ENCODE results near the gene BICRA. TPM values are rescaled to one million over a fixed set of nuclear protein-coding genes. Genes with fewer than 3 reads are reported as not detected.
"Not testable (repeated sequence)": the region's sequence is repeated elsewhere in the genome, so short reads cannot be mapped to it uniquely, and the experiment has no call there.

Gene BICRA
- total RNA-seq, 1 donor from 2014 or later, result 13.5 TPM

DNA sequence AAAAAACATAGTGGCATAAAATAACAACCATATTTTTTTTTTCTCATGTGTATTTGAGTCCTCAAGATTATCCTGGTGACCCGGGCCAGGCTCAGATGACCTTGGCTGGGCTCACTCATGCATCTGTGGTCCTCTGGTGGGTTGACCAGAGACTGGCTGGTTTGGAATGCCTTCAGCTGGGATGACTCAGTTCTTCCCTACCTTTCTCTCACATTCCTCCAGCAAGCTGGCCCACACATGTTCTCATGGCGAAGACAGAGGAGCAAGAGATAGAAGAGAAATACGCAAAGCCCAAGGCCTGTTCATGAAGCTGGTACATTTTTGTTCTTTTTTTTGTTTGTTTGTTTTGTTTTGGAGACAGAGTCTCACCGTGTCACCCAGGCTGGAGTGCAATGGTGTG, 21.6 kb upstream of the BICRA start:
- Mint-ChIP-seq H3K9me3 (peaks cover 5% of the 10 kb centered on the region), H3K4me3 (no peak overlapping the region), H3K36me3 (ENCODE audit: low read depth) (peaks cover 1% of the 10 kb centered on the region), H3K4me1 (ENCODE audit: low read depth) (peaks cover 4% of the 10 kb centered on the region), H3K27ac (no peak overlapping the region), H3K27me3 (ENCODE audit: insufficient read depth) (peaks cover 4% of the 10 kb centered on the region)
- intact Hi-C loops (cut with micrococcal nuclease), result no loop called here
- no peak for DNase-seq (ENCODE audit: low spot score)

DNA sequence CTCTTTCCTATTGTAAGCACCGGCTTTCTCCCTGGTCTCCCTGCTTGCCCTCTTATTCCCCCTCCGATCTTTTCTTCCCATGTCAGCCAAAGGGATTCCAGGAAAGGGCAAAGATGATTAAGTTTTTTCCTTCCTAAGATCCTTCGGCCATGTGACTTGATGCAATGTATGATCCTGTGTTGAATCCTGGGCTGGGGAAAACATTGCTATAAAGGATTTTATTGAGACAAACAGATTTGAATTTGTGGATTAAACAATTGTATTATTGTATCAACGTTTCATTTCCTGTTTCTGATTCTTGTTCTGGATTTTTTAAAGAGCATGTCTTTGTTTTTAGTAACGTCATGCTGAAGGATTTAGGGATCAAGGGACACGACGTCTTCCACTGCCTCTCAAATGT, 19.1 kb upstream of the BICRA start:
- H3K36me3 Mint-ChIP-seq (ENCODE audit: low read depth), result peaks cover 1% of the 10 kb centered on the region
- peaks cover 4% of the 10 kb centered on the region for H3K27me3 Mint-ChIP-seq (ENCODE audit: insufficient read depth)
- H3K9me3 Mint-ChIP-seq, result peaks cover 5% of the 10 kb centered on the region
- no peak for DNase-seq (ENCODE audit: low spot score)
- no peaks in the 10 kb centered on the region for H3K4me1 Mint-ChIP-seq (ENCODE audit: low read depth)
- H3K27ac Mint-ChIP-seq, result no peak overlapping the region
- intact Hi-C loops (cut with micrococcal nuclease), result no loop called here
- no peak overlapping the region for H3K4me3 Mint-ChIP-seq

DNA sequence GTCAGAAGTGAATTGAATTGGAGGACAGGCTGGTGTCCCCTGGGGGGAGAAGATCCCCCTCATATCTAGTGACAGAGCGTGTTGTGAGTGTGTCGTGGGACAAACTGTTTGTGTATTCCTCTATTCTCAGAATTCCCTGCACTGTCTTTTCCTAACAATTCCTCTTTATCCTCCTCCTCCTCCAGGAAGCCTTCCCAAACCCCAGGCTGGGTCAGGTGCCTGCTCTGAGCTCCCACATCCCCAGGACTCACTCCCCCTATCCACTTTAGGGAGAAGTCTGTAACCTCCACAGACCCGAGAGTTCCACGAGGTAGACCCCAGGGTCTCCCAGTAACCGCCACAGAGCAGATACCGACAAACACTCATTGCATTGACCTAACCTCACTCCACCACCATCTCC, 15.1 kb upstream of the BICRA start:
- Mint-ChIP-seq H3K27me3 (ENCODE audit: insufficient read depth) (no peaks in the 10 kb centered on the region), H3K36me3 (ENCODE audit: low read depth) (no peaks in the 10 kb centered on the region), H3K27ac (no peak overlapping the region), H3K4me1 (ENCODE audit: low read depth) (peaks cover 7% of the 10 kb centered on the region), H3K4me3 (no peak overlapping the region), H3K9me3 (no peaks in the 10 kb centered on the region)
- intact Hi-C loops (cut with micrococcal nuclease), result no loop called here
- DNase-seq (ENCODE audit: low spot score), result no peak

DNA sequence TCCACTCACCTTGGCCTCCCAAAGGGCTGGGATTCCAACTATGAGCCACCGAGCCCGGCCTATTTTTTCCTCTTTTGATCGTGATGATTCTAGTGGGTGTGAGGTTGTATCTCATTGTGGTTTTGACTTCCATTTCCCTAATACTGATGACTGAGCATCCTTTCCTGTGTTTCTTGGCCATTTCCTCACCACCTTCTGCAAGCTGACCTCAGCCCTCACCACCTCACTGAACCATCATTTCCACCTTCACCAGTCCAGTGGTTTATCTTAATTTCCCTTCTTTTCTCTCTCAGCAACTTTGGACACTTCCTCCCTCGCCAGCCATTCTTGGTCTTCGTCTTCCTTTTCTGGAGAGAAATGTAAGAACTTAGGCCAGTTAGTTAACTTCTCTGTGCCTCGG, 13.0 kb upstream of the BICRA start:
- no peak overlapping the region for H3K27ac Mint-ChIP-seq
- no peaks in the 10 kb centered on the region for H3K27me3 Mint-ChIP-seq (ENCODE audit: insufficient read depth)
- peaks cover 20% of the 10 kb centered on the region for H3K4me1 Mint-ChIP-seq (ENCODE audit: low read depth)
- no peak overlapping the region for H3K4me3 Mint-ChIP-seq
- H3K9me3 Mint-ChIP-seq, result no peaks in the 10 kb centered on the region
- DNase-seq (ENCODE audit: low spot score), result no peak
- no peaks in the 10 kb centered on the region for H3K36me3 Mint-ChIP-seq (ENCODE audit: low read depth)
- intact Hi-C loops (cut with micrococcal nuclease), result no loop called here

DNA sequence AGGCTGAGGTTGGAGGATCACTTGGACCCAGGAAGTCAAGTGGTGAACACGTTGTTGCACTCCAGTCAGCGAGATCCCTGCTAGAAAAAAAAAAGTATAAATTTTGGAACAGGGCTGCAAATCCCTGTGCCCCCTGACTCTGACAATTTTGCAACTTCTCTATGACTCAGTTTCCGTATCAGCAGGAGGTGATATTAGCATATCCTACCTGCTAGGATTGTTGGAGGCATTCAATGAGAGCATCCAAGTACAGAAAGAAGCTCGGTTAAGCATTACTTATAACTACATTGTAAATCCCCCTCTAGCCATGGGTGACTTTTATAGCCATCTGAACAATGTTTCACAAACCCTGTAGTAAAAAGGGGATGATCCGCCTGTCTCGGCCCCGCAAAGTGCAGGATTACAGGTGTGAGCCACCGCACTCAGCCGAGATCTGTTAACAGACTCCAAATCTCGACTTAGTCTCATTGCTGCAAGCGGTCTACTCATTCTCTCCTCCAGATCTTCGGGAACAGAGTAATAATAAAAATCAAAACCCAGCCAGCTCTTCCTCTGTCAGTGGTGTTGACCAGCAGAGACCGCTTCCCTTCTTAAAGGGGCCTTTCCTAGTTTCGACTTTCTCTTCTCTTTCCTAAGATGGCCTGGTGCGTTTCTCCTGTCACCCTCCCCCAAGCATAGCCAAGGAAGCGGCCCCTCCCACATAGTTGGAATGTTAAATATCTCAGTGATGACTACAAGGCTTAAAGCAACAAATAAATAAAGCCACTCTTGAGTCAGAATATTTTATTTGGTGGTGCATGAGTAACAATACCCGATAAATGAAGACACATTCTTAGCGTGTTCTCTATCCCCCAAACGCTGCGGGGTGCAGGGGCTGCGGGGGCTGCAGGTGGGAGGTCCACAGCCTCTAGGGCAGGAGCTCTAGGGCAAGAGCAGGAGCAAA, 10.3 kb upstream of the BICRA start:
- Mint-ChIP-seq H3K27me3 (ENCODE audit: insufficient read depth) (peaks cover 1% of the 10 kb centered on the region), H3K36me3 (ENCODE audit: low read depth) (no peaks in the 10 kb centered on the region), H3K27ac (no peak overlapping the region), H3K4me3 (peak overlapping the region; percentile 87), H3K9me3 (no peaks in the 10 kb centered on the region), H3K4me1 (ENCODE audit: low read depth) (peaks cover 23% of the 10 kb centered on the region)
- intact Hi-C loops (cut with micrococcal nuclease), result no loop called here
- no peak for DNase-seq (ENCODE audit: low spot score)

DNA sequence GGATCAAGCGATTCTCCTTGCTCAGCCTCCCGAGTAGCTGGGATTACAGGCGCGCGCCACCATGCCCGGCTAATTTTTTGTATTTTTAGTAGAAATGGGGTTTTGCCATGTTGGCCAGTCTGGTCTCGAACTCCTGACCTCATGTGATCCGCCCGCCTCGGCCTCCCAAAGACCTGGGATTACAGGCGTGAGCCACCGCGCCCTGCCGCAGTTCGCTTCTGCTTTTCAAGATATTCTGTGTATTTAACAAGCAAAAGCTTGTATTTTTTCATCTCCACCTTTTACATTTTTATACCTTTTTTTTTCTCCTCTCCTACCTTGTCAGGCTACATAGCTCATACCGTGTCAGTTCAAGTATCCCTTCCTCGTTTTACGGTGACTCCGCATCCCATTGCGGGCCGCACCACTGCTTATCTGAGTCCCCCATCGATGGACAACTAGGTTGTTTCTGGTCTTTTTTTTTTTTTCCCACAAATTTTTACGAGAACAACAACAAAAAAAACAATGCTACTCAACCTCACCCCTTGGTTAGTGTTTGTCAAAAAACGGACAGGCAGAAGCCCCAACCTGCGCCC, 9.2 kb upstream of the BICRA start:
- peak overlapping the region; percentile 87 for H3K4me3 Mint-ChIP-seq
- H3K4me1 Mint-ChIP-seq (ENCODE audit: low read depth), result peaks cover 31% of the 10 kb centered on the region
- H3K27me3 Mint-ChIP-seq (ENCODE audit: insufficient read depth); H3K9me3 Mint-ChIP-seq; DNase-seq (ENCODE audit: low spot score); H3K36me3 Mint-ChIP-seq (ENCODE audit: low read depth): not testable (repeated sequence)
- H3K27ac Mint-ChIP-seq, result peak overlapping the region; percentile 82
- intact Hi-C loops (cut with micrococcal nuclease), result loop anchor here (1.0 to 10.0 kb wide), 6 partner anchors 9 to 725 kb away; partner anchors contain the start of genes DHX34, EMP3, NAPA and NOP53

DNA sequence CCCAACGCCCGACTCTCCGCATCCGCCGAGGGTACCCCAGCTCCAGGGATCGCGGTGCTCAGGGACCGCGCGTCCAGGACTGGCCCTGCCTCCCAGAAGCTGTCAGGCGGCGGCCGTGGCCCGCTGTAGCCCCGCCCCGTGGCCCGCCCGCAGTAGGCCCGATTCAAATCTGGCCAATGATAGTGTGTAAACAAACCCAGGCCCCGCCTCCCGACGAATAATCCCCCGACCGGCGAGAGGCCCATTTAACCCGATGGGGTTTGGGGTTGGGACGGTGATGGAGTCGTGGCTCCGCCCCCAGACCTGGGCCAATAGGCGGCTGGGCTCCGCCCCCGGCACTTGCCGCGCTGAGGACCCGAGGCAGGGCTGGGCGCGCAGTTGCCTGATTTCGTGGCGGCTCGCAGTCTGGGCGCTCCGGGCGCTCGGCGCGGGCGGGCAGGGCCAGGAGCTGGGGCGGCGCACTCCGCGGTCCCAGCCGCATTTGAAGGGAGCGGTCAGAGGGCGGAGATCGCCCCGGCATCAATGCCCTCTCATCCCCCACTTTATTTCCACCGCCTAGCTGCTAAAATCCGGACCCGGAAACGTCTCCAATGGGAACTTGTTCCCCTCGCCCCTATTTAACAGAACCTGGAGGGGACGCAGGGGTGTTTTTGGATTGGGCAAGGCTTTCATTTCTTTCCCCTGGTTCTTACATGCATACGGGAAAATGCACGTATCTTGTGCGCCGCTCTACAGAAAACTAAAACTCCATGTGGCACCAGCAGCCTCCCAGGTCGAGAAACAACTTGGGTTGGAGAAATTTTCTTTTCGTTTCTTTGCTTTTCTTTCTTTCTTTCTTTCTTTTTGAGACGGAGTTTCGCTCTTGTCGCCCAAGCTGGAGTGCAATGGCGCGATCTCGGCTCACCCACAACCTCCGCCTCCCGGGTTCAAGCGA, 8.4 kb upstream of the BICRA start:
- H3K4me1 Mint-ChIP-seq (ENCODE audit: low read depth), result peaks cover 31% of the 10 kb centered on the region
- no peaks in the 10 kb centered on the region for H3K9me3 Mint-ChIP-seq
- H3K27me3 Mint-ChIP-seq (ENCODE audit: insufficient read depth), result peaks cover 1% of the 10 kb centered on the region
- H3K36me3 Mint-ChIP-seq (ENCODE audit: low read depth), result no peaks in the 10 kb centered on the region
- DNase-seq (ENCODE audit: low spot score), result peak; percentile 98
- intact Hi-C loops (cut with micrococcal nuclease), result loop anchor here (1.0 to 10.0 kb wide), 6 partner anchors 8 to 724 kb away; partner anchors contain the start of genes DHX34, EMP3, NAPA and NOP53
- H3K27ac Mint-ChIP-seq, result peak overlapping the region; percentile 89
- peak overlapping the region; percentile 87 for H3K4me3 Mint-ChIP-seq

DNA sequence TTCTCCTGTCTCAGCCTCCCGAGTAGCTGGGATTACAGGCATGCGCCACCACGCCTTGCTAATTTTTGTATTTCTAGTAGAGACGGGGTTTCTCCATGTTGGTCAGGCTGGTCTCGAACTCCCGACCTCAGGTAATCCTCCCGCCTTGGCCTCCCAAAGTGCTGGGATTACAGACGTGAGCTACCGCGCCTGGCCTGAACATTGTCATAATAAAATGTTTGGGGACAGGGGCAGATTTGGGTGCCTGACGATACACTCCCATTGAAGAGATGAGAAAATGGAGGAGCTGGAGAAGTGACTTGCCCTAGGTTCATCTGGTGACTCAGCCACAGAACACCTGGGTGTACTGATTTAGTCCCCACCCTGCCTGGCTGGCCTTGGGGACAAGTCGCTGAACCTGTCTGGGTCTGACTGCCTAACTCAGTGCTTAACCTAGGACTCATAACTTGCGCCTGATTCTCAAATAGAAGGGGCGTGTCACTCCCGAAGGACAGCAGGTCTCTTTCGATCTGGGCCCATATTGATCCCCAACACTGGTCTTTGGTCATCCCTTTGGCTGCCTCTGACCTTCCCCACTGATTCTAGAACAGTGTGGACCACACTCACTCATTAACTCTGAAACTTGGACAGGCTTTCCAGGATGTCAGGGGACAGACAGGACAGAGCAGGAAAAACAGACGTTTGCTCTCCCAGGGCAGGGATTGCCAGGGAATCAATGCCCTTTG, 7.6 kb upstream of the BICRA start:
- intact Hi-C loops (cut with micrococcal nuclease), result loop anchor here (2.0 to 10.0 kb wide), 3 partner anchors 143 to 723 kb away; partner anchors contain the start of genes DHX34, EMP3 and NOP53
- H3K36me3 Mint-ChIP-seq (ENCODE audit: low read depth), result no peaks in the 10 kb centered on the region

DNA sequence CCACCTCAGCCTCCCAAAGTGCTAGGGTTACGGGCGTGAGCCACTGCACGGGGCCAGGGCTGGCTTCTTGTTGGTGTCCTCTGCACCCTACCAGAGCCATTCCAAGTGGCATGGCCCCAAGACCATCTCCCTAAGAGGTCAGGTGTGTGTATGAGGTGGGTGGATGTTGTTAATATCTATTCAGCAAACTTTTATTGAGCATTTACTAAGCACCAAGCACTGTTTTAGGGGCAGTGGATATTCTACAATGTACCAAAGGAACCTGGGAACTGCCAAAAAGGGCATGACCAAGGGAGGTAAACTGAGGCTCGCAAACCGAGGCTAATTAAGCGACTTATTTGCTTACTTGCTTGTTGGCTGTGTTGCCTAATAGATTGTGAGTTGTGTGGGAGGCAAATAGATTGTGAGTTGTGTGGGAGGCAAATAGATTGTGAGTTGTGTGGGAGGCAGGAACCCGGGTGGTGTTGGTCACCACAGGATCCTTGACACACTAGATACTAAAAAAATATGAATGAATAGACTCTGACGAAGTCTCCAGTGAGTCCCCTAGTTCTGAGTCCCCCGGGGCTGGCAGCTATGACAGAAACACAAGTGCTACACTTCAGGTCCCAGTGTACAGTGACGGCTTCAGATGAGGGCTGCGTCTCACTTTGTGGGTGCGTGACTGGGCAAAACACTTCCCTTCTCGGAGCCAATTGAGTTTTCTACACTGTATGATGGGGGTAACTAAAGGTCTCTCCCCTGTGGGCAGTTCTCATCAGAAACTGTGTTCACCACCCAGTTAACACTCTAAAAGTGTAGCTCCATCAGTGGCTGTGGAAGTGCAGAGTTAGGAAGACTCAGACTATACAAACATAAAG, 5.0 kb upstream of the BICRA start:
- peaks cover 1% of the 10 kb centered on the region for H3K27me3 Mint-ChIP-seq (ENCODE audit: insufficient read depth)
- no peak for DNase-seq (ENCODE audit: low spot score)
- H3K4me3 Mint-ChIP-seq, result peak overlapping the region; percentile 17
- peaks cover 2% of the 10 kb centered on the region for H3K36me3 Mint-ChIP-seq (ENCODE audit: low read depth)
- no peaks in the 10 kb centered on the region for H3K9me3 Mint-ChIP-seq
- peaks cover 24% of the 10 kb centered on the region for H3K4me1 Mint-ChIP-seq (ENCODE audit: low read depth)
- intact Hi-C loops (cut with micrococcal nuclease), result loop anchor here (10.0 kb wide), 1 partner anchor 721 kb away; the partner anchor contains the start of gene EMP3
- no peak overlapping the region for H3K27ac Mint-ChIP-seq

More for the DNA sequence above, 7.6 kb upstream of the BICRA start:
- Mint-ChIP-seq H3K9me3 (no peaks in the 10 kb centered on the region), H3K27ac (peak overlapping the region; percentile 89), H3K27me3 (ENCODE audit: insufficient read depth) (peaks cover 1% of the 10 kb centered on the region), H3K4me3 (peak overlapping the region; percentile 87), H3K4me1 (ENCODE audit: low read depth) (peaks cover 26% of the 10 kb centered on the region)
- DNase-seq (ENCODE audit: low spot score), result no peak

DNA sequence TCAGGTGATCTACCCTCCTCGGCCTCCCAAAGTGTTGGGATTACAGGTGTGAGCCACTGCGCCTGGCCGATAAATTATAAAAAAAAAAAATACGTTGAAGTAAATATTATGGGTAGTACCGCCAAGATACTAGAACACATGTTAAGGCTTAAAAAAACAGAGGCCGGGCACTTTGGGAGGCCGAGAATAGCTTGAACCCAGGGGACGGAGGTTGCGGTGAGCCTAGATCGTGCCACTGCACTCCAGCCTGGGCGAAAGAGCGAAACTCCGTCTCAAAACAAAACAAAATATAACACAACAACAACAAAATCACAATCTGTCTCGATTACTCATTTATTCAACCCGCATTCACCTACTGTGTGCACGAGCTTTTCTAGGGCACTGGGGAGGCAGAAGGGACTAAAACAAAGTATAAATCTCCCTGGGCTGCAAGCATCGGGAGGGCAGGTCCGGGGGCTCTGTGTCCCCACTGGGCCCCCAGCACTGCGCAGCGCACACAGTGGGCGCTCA, 1.3 kb upstream of the BICRA start:
- H3K27ac Mint-ChIP-seq, result peak overlapping the region; percentile 62
- DNase-seq (ENCODE audit: low spot score), result no peak
- H3K9me3 Mint-ChIP-seq, result no peaks in the 10 kb centered on the region
- peaks cover 23% of the 10 kb centered on the region for H3K4me1 Mint-ChIP-seq (ENCODE audit: low read depth)
- H3K27me3 Mint-ChIP-seq (ENCODE audit: insufficient read depth), result peaks cover 1% of the 10 kb centered on the region
- peaks cover 2% of the 10 kb centered on the region for H3K36me3 Mint-ChIP-seq (ENCODE audit: low read depth)
- intact Hi-C loops (cut with micrococcal nuclease), result loop anchor here (1.0 to 10.0 kb wide), 6 partner anchors 7 to 717 kb away; partner anchors contain the start of genes EMP3, INAFM1, NAPA and NOP53
- peak overlapping the region; percentile 87 for H3K4me3 Mint-ChIP-seq

Data from activated T-helper 1 cell treated with anti-CD3 and anti-CD28 coated beads, Interleukin-12 subunit alpha, Interleukin-12 subunit beta, Interleukin-2, Interleukin-4 antibody, amounts not matched to agents 30 ng/mL and 10 ng/mL and 1 ng/mL, durations not matched to agents 14 hours and 24 hours and 36 hours (primary cell).